RWPE2 (cell line): ENCODE measurements around the gene BHLHA15.
A peak's percentile ranks its signal among the peaks of the same experiment; 100 is the strongest.

ENCODE experiments used
- ATAC-seq: fragments of 200-7000 bp; cut with Tn5 transposase; 3 replicates; pipeline ENCODE4 v1.9.1; 2021; ENCODE audit warnings: low read depth
- DNase-seq: peaks from one replicate; pipeline ENCODE4 v3.0.0-alpha.2; 2020; ENCODE audit warnings: low spot score
- H3K27ac ChIP-seq: fragments of 450-650 bp; 2 replicates; pipeline ENCODE4 v1.5.1; 2017; ENCODE audit warnings: mild to moderate bottlenecking; ENCODE audit not compliant: poor library complexity, severe bottlenecking
- H3K27me3 ChIP-seq: fragments of 250-450 bp; sonication (Bioruptor Pico); 2 replicates; pipeline ENCODE4 v1.5.1; 2021; ENCODE audit warnings: mild to moderate bottlenecking, moderate library complexity; ENCODE audit not compliant: insufficient read depth, poor library complexity, severe bottlenecking
- H3K36me3 ChIP-seq: fragments of 250-450 bp; sonication (Bioruptor Pico); 2 replicates; pipeline ENCODE4 v1.5.1; 2020; ENCODE audit warnings: low read depth, mild to moderate bottlenecking, moderate library complexity
- H3K4me1 ChIP-seq: fragments of 250-450 bp; sonication (Bioruptor Pico); 2 replicates; pipeline ENCODE4 v1.5.1; 2021; ENCODE audit warnings: mild to moderate bottlenecking, moderate library complexity; ENCODE audit not compliant: insufficient read depth, poor library complexity, severe bottlenecking
- H3K4me3 ChIP-seq: fragments of 250-450 bp; sonication (Bioruptor Pico); 2 replicates; pipeline ENCODE4 v1.5.1; 2021; ENCODE audit warnings: mild to moderate bottlenecking, moderate library complexity; ENCODE audit not compliant: severe bottlenecking
- H3K9me3 ChIP-seq: fragments of 250-450 bp; sonication (Bioruptor Pico); 2 replicates; pipeline ENCODE4 v1.5.1; 2021; ENCODE audit warnings: mild to moderate bottlenecking, moderate library complexity; ENCODE audit not compliant: severe bottlenecking
- CTCF ChIP-seq: fragments of 450-650 bp; IDR thresholded peaks from one replicate; pipeline ENCODE4 v1.5.1; 2017; ENCODE audit warnings: mild to moderate bottlenecking, moderate library complexity; ENCODE audit not compliant: poor library complexity, severe bottlenecking

BHLHA15 gene

DNA sequence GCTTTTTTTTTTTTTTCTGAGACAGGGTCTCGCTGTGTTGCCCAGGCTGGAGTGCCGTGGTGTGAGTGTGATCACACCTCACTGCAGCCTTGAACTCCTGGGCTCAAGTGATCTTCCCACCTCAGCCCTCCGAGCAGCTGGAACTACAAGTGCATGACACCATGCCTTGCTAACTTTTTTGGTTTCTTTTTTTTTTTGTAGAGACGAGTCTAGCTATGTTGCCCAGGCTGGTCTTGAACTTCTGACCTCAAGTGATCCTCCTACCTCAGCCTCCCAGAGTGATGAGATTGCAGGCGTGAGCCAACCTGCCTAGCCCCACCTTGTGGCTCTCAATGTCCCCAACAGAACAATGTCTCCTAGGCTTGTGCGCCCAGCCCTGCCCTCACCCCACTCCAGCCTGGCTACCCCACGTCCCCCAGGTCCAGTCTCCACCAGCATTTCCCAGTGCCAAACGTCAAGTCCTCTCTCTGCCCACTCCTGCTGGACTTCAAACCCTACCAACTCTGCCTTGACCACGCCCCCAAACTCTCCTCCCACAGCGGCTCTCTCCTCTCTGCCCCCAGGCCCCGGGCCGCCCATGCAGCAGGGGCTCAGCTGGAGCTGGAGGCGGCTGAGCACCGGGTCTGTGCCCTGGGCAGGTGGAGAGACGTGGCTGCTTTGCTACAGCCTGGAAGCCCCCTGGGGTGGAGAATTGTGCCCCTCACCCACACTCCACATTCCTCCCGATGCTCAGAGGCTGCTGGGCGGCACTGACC, 18.9 kb downstream of the BHLHA15 start:
- DNase-seq: peak; percentile 54

DNA sequence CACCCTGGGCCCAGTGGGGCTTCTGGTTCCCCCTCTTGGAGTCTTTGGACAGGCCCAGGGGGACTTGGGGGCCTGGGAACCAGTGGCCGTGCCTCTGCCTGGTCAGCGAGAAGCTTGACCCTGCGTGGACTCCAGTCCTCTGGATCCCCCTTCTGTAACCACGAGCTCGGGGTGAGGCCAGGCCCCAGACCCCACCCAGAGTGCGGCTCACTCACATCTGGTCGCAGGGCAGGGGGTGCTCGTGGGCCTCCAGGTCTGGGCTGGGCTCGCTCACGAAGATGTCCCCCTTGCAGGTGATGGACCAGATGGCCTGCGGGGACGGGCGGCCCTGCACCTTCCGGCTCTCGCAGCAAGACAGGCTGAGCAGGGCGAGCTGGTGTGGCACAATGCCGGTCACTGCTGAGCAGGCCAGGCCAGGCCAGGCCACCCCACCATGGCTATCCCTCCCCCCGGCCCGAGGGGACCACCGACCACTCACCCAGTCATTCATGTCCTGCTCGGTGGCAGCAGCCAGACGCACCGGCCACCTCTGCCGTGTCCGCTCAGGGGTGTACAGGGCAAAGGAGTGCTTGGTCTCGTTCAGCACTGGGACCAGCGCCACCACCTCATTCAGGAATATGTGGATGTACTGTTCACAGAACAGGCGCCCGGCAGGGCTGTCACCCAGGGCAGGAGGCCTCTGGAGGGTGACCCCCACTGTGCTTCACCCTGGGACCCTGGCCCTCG, 19.7 kb downstream of the BHLHA15 start:
- ATAC-seq: no peak
- no peaks in the 10 kb centered on the region for H3K4me1 ChIP-seq
- H3K27me3 ChIP-seq: no peaks in the 10 kb centered on the region
- H3K27ac ChIP-seq: no peak overlapping the region
- H3K9me3 ChIP-seq: no peaks in the 10 kb centered on the region
- H3K36me3 ChIP-seq: no peaks in the 10 kb centered on the region
- no peak for TF ChIP-seq CTCF
- H3K4me3 ChIP-seq: no peak overlapping the region
- peak; percentile 56 for DNase-seq

More for the DNA sequence above, 18.9 kb downstream of the BHLHA15 start:
- H3K4me1 ChIP-seq: no peaks in the 10 kb centered on the region
- no peaks in the 10 kb centered on the region for H3K27me3 ChIP-seq
- no peaks in the 10 kb centered on the region for H3K36me3 ChIP-seq
- no peak overlapping the region for H3K27ac ChIP-seq
- ATAC-seq: no peak
- no peaks in the 10 kb centered on the region for H3K9me3 ChIP-seq
- H3K4me3 ChIP-seq: no peak overlapping the region
- TF ChIP-seq CTCF: no peak

DNA sequence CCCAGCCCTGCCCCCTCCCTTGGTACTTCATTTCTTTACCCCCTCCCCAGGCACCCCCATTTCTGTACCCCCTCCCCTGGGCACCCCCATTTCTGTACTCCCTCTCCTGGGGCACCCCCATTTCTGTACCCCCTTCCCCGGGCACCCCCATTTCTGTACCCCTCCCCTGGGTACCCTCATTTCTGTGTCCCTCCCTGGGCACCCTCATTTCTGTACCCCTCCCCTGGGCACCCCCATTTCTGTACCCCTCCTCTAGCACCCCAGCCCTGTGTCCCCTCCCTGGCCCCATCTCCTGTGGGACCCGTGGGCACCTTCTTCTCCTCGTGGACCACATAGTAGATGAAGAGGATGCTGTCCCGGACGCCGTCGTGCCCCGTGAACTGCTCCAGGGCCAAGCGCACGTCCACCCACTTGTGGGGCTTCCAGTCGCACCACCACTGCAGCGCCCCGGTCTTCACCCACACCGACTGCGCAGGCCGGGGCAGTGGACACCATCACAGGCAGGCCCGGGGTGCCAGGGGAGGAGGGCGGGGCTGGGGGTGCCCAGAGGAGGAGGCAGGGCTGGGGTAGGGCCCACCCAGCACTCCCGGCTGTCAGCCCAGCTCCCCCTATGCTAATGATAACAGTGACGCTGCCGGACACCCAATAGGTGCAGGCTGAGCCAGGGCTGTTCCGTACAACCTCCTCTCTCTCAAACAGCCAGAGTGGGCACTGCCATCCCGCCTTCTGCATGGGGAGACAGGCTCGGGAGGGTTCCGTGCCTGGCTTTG, 20.4 kb downstream of the BHLHA15 start:
- ATAC-seq: no peak
- peak; percentile 51 for DNase-seq
- no peak for TF ChIP-seq CTCF
- Histone ChIP-seq H3K4me1 (no peaks in the 10 kb centered on the region), H3K4me3 (no peak overlapping the region), H3K27ac (no peak overlapping the region), H3K27me3 (no peaks in the 10 kb centered on the region), H3K9me3 (no peaks in the 10 kb centered on the region), H3K36me3 (no peaks in the 10 kb centered on the region)

DNA sequence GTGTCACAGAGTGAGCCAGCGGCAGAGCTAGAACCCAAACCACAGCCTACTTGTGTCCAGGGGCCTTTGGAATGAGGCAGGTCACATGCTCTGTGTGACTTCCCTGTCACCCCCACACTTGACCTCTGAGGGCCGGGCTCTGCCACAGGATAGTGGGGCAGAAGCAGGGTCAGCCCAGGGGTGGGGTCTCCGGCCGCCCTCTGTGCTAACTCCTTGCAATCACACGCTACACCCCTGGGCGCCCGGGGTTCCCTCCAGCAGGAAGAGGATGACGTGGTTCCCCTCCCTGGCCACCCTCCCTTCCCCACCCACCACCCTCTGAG, 21.0 kb downstream of the BHLHA15 start:
- no peak overlapping the region for H3K27ac ChIP-seq
- DNase-seq (no peak), ATAC-seq (no peak)
- H3K27me3 ChIP-seq: no peaks in the 10 kb centered on the region
- no peaks in the 10 kb centered on the region for H3K36me3 ChIP-seq
- no peak for TF ChIP-seq CTCF
- H3K9me3 ChIP-seq: no peaks in the 10 kb centered on the region
- no peak overlapping the region for H3K4me3 ChIP-seq
- no peaks in the 10 kb centered on the region for H3K4me1 ChIP-seq
